AML-193 (cell line): ENCODE measurements around the gene DSP.

Source experiments
- DNase-seq, 2 experiments: peaks; one replicate each; lab custom pipeline; 2025; lab: John Stamatoyannopoulos, UW

Gene DSP, protein sequence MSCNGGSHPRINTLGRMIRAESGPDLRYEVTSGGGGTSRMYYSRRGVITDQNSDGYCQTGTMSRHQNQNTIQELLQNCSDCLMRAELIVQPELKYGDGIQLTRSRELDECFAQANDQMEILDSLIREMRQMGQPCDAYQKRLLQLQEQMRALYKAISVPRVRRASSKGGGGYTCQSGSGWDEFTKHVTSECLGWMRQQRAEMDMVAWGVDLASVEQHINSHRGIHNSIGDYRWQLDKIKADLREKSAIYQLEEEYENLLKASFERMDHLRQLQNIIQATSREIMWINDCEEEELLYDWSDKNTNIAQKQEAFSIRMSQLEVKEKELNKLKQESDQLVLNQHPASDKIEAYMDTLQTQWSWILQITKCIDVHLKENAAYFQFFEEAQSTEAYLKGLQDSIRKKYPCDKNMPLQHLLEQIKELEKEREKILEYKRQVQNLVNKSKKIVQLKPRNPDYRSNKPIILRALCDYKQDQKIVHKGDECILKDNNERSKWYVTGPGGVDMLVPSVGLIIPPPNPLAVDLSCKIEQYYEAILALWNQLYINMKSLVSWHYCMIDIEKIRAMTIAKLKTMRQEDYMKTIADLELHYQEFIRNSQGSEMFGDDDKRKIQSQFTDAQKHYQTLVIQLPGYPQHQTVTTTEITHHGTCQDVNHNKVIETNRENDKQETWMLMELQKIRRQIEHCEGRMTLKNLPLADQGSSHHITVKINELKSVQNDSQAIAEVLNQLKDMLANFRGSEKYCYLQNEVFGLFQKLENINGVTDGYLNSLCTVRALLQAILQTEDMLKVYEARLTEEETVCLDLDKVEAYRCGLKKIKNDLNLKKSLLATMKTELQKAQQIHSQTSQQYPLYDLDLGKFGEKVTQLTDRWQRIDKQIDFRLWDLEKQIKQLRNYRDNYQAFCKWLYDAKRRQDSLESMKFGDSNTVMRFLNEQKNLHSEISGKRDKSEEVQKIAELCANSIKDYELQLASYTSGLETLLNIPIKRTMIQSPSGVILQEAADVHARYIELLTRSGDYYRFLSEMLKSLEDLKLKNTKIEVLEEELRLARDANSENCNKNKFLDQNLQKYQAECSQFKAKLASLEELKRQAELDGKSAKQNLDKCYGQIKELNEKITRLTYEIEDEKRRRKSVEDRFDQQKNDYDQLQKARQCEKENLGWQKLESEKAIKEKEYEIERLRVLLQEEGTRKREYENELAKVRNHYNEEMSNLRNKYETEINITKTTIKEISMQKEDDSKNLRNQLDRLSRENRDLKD (N-terminal part only)

DNA sequence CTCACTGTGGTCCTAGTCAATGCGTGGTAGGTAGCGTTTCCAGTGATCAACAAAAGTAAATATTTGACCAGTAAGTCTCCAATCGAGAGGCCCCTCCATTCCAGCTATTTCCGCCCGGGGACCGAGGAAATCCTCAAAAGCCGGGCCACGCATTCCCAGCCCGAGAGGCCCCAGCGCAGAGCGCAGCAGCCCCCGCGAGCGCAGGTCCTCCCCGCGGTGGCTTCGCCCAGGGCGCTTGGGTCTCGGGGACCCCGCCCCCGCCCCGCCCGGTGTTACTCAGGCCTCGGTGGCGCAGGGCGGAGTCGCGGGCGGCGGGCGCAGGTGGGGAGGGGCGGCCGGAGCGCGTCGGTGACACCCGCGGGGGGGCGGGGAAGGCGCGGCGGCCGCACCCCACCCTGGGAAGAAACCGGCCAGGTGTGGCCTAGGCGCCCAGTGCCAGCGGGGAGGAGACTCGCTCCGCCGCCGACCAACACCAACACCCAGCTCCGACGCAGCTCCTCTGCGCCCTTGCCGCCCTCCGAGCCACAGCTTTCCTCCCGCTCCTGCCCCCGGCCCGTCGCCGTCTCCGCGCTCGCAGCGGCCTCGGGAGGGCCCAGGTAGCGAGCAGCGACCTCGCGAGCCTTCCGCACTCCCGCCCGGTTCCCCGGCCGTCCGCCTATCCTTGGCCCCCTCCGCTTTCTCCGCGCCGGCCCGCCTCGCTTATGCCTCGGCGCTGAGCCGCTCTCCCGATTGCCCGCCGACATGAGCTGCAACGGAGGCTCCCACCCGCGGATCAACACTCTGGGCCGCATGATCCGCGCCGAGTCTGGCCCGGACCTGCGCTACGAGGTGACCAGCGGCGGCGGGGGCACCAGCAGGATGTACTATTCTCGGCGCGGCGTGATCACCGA is at the start of gene DSP:
DSP (plus strand) TSS at position 497 of the 890 bp plus-strand sequence; CDS start at position 742, 245 bp downstream.
- no peak for DNase-seq

DNA sequence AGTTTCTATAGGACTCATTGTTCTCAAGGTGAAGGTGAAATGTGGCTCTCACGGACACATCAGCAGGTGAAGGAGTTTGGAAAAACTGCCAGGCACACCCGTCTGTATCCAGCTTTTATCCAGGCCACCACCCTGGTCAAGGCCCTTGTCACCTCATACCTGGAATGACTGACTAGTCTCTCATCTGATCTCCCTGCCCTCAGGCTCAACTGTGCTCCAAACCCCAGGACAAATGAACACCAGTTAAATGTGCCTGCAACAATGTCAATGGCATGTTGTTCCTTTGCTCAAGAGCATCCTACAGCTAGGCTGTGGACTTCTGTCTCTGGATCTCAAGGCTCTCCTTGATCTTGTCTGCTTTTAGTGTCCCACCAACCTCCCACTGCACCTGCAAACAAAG is 47.6 kb upstream of the DSP start:
- DNase-seq, result no peak

DNA sequence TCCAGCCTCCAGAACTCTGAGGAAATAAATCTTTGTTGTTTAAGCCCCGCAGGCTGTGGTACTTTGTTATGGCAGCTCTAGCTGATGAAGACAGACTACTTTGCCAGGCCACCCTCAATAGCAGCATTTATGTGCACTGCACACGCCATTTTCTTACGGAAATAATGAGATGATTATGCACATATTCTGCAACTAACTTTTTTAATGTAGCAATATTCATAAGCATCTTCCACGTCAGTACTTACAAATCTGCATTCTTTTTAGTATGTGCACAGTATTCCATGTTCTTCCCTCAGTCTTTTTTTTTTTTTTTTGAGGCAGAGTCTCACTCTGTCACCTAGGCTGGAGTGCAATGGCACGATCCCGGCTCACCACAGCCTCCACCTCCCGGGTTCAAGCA is 46.8 kb upstream of the DSP start:
- no peak for DNase-seq

DNA sequence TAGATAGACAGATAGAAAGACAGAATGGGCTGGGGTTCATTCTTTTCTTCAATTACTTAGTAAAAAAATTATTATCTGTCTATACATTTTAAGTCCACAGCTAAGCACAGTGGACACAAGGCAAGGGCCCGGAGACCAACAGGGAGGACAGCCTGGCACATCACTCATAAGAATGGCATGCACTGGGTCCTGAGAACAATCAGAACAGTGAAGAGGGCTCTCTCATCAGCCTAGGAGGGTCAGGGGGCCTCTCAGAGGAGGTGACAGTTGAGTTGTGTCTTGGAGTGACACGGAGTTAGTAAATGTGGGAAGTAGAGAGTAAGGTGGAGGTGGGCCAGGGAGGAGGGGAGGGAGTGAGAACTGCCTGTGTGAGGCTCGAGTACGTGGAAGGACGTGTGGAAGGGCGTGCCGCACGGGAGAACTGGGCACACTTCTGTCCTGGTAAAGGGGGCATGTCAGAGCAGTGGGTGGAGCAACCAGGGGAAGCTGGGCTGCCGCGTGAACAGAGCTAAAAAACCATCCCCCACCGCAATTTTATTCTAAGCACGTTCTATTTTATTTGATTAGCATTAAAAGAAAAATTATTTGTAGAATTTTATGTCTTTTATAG is 45.1 kb upstream of the DSP start:
- no peak for DNase-seq

DNA sequence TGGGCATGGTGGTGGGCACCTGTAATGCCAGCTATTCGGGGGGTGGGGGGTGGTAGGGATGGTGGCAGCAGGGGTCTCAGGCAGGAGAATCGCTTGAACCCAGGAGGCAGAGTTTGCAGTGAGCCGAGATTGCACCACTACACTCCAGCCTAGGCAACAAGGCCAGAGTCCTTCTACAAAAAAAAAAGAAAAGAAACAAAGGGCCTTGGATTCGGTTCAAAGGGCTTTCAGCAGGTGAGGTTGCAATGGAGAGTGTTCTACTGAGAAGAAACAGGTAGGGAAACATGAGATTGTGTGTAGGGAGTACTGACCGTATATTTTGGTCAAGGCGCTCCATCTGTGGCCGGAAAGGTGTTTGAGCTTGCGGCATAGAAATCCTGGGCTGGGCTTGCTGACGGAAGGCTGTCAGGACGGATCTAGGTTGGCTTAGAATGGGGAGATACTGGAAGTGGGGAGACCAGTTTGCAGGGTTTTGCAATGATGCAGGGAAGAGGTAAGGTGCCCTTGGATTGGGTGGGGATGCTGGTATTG is 40.7 kb upstream of the DSP start:
- no peak for DNase-seq

DNA sequence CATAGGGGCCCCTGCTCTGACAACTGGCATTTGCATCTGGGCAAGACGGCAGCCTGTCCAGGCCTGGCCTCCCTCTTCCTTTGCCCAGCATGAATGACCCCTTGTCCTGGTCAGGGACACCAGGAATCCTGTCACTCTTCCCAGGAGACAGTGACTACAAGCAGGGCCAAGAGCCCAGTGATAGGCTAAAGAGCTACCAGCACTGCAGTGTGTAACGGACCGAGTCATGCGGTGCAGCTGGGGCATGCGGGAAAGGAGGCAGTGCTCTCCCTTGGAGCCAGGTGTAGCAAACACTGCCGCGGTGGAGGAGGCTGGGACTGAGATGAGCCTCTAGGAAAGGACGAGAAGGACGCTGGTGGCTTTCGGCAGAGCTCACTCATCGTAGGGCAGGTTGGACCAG is 38.7 kb upstream of the DSP start:
- no peak for DNase-seq

DNA sequence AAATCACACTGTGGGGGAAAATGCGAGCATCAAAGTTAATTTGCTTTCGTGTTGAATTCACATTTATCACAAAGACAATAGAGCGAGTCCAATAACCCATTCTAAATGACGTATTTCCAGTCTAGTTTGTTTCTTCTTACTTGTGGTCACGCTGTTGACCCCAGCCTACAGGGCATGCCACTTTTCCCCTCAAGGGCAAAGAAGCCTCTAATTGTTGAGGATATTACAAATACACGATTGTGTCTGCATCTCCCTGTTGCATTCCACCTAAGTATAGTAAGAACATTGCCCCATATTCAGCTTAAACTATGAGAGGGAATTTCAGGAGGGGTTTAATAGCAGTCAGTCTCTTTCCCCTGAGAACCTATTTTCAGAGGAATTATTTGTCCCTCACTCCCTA is 37.4 kb upstream of the DSP start:
- DNase-seq, result no peak

DNA sequence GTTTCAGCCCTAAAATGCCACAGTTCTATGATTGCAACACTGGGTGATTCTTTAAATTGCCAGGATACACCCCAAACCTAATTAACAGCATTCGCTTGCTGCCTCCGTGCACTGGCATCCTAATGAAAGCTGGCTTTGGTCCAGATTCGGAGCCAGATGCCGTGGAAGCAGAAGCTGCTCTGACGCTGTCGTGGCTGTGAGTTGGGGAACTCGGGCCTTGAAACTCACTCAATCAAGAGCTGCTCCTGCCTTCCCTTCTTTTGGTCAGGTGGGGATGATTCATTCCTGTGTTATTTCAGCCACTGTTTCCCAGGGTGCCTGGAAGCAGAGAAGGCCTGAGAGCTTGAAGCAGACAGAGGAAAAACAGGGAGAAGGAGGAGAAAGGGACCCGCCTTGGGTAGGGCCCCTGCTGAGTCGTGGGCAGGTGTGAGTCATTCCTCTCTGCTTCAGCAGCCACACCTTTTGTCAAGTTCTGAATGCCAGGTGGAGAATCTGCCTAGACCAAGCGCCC is 36.2 kb upstream of the DSP start:
- no peak for DNase-seq

DNA sequence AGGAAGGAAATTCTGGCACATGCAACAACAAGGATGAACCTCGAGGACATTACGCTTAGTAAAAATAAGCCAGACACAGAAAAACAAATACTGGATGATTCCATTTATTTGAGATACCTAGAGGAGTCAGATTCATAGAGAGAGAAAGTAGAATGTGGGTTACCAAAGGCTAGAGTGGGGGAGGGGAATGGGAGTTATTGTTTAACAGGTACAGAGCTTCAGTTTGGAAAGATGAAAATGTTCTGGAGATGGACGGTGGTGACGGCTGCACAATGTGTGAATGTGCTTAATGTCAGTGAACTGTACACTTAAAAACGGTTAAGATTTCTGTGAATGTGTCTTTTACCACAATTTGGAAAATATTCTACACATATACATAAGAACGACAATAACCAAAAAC is 33.9 kb upstream of the DSP start:
- DNase-seq, result no peak

DNA sequence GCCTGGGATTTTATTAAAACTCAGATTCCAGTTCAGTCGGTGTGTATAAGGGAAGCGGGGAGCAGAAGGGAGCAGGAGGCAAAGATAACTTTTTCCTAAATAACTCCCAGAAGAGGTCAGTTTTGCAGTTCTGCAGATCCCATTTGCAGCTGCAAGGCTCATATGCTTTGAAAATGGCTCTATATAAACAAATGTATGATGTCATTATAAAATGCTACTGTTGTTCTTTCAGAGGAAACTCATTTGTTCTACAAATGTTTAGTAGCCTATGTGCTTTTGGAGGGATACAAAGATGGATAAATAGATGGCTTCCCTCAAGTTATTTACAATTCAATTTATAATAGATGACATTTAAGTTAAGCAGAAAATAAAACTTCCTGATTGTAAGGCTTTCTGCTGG is 29.2 kb upstream of the DSP start:
- DNase-seq, result no peak

DNA sequence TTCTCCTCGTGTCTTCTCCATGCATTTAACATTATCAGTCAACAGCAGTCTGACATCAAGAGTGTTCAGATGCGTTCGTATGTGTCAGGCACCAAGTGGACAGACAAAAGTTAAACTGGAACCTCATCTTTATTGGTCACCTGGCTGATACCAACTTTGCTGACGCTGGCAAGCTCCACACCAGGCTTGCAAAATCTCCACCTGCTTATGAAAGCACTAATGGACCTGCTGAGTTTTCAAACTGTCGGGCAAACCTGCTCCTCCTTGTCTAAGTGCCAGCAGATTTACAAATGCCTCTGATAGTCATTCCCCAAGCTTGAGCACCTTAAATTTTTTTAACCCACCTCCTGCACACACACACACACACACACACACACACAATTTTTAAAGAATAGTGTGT is 27.9 kb upstream of the DSP start:
- no peak for DNase-seq

DNA sequence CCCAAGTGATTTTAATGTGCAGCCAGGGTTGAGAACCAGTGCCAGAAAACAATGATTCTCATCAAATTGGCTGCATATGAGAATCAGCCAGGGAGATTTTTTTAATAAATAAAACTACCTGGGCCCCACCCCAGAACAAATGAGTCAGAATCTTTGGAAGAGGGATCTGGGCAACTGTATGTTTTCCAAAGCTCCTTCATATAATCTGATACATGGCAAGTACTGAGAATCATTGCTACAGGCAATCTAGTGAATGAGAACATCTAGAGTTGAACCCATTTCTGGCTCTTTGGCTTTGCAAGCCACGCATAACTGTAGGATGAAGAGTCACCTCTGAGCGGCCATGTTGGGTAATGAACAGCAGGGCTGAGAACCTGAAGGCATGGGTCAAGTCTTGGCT is 26.1 kb upstream of the DSP start:
- DNase-seq, result no peak

DNA sequence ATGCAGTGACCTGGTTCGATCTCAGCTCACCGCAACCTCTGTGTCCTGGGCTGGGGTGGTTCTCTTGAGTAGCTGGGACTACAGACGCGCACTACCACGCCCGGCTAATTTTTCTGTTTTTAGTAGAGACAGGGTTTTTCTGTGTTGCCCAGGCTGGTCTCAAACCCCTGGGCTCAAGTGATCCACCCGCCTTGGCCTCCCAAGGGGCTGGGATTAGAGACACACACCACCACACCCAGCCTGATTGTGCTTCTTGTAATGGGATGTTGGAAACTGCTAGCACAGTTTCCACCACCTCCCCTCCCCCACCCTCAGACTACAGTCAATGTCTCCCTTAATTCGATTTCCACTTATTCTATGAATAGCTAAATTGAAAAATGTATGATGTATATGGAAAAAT is 22.6 kb upstream of the DSP start:
- no peak for DNase-seq

DNA sequence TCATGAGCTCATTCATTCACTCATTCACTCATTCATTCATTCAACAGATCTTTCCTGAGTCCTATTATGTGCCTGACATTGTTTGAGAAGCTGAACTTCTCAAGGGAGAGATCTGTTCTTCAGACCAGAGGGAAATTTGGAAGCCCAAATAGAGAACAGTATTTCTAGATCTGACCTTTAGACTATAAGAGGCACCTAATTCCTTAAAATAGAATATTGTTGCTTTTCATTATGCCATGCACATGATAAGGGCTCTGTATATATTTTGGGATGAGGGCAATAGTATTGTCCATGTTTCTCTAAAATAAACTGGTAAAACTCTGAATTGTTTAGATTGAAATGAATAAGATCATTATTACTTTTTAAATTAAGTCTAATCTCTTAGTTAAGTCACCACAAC is 18.6 kb upstream of the DSP start:
- no peak for DNase-seq

DNA sequence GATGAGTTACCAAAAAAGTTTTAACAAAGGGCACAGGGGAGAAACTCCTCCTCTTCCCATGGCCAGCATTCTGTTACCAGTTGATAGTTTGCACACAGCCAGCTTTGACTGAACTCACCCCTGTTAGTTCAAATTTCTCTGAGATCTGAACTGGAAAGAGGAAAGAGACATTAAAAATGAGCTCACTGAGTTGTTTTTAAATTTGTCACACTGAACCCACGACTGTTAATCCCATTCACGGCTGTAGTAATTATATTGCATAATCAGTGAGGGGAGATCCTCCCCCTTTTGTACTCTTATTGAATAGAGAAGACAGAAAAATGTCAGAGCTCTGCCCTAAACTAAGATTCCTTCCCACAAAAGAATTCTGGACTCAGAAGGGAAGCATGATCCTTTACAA is 17.5 kb upstream of the DSP start:
- no peak for DNase-seq

DNA sequence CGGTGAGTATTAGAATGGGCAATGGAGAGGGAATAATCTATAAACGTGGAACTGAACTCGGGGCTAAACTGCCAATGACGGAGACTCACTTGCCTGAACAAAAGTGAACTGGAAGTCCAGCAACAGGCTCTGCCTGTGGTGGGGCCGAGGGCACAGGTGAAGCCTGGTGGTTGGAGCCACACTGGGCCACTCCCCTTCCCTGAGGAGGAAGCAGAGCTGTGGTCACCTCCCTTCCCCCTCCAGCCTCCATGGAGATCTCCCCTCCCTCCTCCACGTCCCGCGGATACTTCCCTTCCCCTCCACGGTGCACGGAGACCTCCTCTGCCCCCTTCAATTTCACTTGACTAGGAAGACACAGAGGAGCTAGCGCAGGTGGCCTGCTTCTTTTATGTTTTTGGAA is 14.7 kb upstream of the DSP start:
- no peak for DNase-seq

DNA sequence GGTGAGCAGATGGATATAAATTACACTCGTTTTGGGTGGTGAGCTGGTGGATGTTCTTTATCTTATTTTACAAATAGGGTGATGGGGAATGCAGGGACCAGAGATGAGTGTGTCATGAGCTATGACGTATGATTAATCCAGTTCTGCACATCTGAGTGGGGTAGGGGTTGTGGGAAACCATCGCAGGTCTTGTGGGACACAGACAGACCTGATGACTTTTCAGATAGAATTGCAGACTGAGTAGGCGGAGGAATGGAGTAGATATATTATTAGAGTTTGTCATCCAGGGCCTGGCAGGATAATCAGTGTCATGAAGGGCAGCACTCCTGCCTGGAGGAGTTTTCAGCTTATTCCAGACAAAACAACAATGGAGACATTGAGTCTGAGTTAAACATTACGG is 12.9 kb upstream of the DSP start:
- no peak for DNase-seq

DNA sequence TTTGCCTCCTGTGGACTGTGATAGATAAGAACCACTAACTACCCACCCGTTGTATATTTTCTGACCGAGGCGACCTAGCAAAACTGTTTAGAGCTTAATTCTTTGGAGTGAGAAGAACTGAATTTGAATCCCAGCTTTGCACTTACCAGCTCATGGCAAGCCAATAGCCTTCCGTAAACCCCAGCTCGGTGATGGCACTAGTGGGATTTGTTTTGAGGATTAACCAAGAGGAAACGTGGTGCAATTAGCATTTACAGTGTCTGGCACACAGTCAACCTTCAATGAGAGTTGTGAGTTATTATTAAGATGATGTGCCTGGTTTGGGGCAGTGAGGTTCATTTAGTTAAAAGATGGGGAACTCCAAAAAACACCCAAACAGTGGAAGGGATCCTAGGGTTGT is 12.3 kb upstream of the DSP start:
- DNase-seq, result no peak

DNA sequence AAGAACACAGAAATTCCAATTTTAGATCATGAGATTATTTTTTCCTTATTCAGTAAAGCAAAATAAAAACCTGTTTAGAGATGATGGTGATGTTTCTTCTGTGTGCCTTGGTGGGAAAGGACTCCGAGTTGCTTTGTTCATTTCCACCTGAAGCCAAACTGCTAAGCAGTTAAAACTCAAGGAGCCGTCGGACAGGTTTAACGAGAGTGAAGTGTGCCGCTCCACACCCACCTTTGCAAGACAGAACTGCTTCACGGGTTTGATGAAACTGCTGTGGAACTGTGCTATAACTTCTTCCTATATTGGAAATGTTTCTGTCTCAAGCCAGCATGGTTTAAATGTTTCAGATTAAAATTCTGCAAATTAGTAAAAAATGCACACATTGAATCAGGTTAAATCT is 9.2 kb upstream of the DSP start:
- no peak for DNase-seq

DNA sequence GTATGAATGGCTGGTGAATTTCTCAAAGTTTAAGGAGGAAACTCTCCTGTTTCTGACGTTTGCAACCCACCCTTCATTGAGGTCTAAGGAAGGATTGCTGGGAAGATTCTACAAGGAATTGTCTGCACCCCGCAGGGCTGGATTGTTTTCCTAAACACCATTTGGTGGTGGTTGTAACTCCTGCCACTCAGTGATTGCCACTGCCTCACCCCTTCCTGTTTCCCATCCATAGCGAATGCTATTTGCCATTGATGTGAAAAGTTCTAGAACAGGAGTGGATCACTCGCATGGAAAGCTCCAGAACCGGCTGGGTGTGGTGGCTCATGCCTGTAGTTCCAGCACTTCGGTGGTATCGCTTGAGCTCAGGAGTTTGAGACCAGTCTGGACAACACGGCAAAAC is 8.7 kb upstream of the DSP start:
- DNase-seq, result no peak

DNA sequence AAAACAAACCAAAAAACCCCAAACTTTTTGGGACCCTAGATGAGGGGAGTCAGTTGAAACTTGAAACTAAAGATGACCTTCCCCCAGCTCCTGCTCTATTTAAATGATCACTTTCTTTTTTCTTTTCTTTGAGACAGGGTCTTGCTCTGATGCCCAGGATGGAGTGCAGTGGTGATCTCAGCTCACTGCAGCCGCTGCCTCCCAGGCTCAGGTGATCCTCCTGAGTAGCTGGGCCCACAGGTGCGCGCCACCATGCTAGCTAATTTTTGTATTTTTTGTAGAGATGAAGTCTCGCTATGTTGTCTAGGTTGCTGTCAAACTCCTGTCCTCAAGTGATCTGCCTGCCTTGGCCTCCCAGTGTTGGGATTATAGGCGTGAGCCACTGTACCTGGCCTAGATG is 7.3 kb upstream of the DSP start:
- DNase-seq, result no peak
